ENCODE measurements around the gene MAPK10.
"Not testable (repeated sequence)": the region's sequence is repeated elsewhere in the genome, so short reads cannot be mapped to it uniquely, and the experiment has no call there.

MAPK10 gene

GRCh38 chr4:86338989-86339388 is 20.9 kb downstream of the MAPK10 start:
- no peak for DNase-seq (ENCODE audit: low read depth in 2 of 2)

GRCh38 chr4:86338521-86338920 is 21.3 kb downstream of the MAPK10 start:
- DNase-seq (ENCODE audit: low read depth in 2 of 2), result no peak

GRCh38 chr4:86334020-86334750 is 25.7 kb downstream of the MAPK10 start:
- no peak for DNase-seq (ENCODE audit: low read depth in 2 of 2)

- DNase-seq (ENCODE audit: low read depth in 2 of 2), result no peak
Observed at GRCh38 chr4:86333236-86333635, 26.6 kb downstream of the MAPK10 start.

- DNase-seq (ENCODE audit: low read depth in 2 of 2), result no peak
Observed at GRCh38 chr4:86330961-86331742, 28.7 kb downstream of the MAPK10 start.

- not testable (repeated sequence) for DNase-seq (ENCODE audit: low read depth in 2 of 2)
Observed at GRCh38 chr4:86330411-86330810, 29.4 kb downstream of the MAPK10 start.

- no peak for DNase-seq (ENCODE audit: low read depth in 2 of 2)
Observed at GRCh38 chr4:86329431-86329830, 30.4 kb downstream of the MAPK10 start.

GRCh38 chr4:86326400-86326799 is 33.5 kb downstream of the MAPK10 start:
- DNase-seq (ENCODE audit: low read depth in 2 of 2), result no peak

- no peak for DNase-seq (ENCODE audit: low read depth in 2 of 2)
Observed at GRCh38 chr4:86319390-86319789, 40.5 kb downstream of the MAPK10 start.

GRCh38 chr4:86315579-86315978 is 44.3 kb downstream of the MAPK10 start:
- DNase-seq (ENCODE audit: low read depth in 2 of 2), result no peak

- no peak for DNase-seq (ENCODE audit: low read depth in 2 of 2)
Observed at GRCh38 chr4:86313656-86314055, 46.2 kb downstream of the MAPK10 start.

GRCh38 chr4:86307432-86307831 is 52.4 kb downstream of the MAPK10 start:
- DNase-seq (ENCODE audit: low read depth in 2 of 2), result no peak

- no peak for DNase-seq (ENCODE audit: low read depth in 2 of 2)
Observed at GRCh38 chr4:86306816-86307215, 53.0 kb downstream of the MAPK10 start.

GRCh38 chr4:86302830-86303229 is 57.0 kb downstream of the MAPK10 start:
- DNase-seq (ENCODE audit: low read depth in 2 of 2), result no peak

GRCh38 chr4:86302251-86302650 is 57.6 kb downstream of the MAPK10 start:
- no peak for DNase-seq (ENCODE audit: low read depth in 2 of 2)

GRCh38 chr4:86300516-86300915 is 59.3 kb downstream of the MAPK10 start:
- no peak for DNase-seq (ENCODE audit: low read depth in 2 of 2)

- no peak for DNase-seq (ENCODE audit: low read depth in 2 of 2)
Observed at GRCh38 chr4:86296865-86297264, 63.0 kb downstream of the MAPK10 start.

- DNase-seq (ENCODE audit: low read depth in 2 of 2), result no peak
Observed at GRCh38 chr4:86294883-86295282, 65.0 kb downstream of the MAPK10 start.

- DNase-seq (ENCODE audit: low read depth in 2 of 2), result no peak
Observed at GRCh38 chr4:86291180-86291579, 68.7 kb downstream of the MAPK10 start.

GRCh38 chr4:86286726-86287125 is 73.1 kb downstream of the MAPK10 start:
- no peak for DNase-seq (ENCODE audit: low read depth in 2 of 2)

GRCh38 chr4:86283371-86283770 is 76.5 kb downstream of the MAPK10 start:
- DNase-seq (ENCODE audit: low read depth in 2 of 2), result no peak

- DNase-seq (ENCODE audit: low read depth in 2 of 2), result no peak
Observed at GRCh38 chr4:86280246-86280645, 79.6 kb downstream of the MAPK10 start.

GRCh38 chr4:86279293-86279960 is 80.4 kb downstream of the MAPK10 start:
- no peak for DNase-seq (ENCODE audit: low read depth in 2 of 2)
